ENCODE data around the gene ASB7.

DNA sequence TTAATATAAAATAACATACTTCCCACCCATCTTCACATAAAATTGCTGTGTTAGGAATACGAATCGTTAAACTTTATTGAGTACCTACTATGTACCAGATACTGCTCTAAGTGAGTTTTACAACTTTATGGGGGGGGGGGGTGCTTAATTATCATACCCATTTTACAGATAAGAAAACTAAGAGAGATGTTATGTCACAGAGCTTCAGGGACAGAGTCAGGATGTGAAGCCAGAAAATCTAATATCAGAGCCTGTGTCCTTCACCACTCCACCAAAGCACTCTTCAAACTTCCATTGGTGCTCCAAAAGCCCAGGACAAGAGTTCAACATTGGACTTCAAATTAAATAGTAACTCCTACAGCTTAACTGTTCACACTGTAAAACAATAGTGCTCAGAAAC is 9.0 kb upstream of the ASB7 start:
- TF ChIP-seq EZH2phosphoT487 (IDR thresholded peaks at IDR 0.05; ENCODE audit: unreplicated experiment): no peak
- TF ChIP-seq, protein P1, sequence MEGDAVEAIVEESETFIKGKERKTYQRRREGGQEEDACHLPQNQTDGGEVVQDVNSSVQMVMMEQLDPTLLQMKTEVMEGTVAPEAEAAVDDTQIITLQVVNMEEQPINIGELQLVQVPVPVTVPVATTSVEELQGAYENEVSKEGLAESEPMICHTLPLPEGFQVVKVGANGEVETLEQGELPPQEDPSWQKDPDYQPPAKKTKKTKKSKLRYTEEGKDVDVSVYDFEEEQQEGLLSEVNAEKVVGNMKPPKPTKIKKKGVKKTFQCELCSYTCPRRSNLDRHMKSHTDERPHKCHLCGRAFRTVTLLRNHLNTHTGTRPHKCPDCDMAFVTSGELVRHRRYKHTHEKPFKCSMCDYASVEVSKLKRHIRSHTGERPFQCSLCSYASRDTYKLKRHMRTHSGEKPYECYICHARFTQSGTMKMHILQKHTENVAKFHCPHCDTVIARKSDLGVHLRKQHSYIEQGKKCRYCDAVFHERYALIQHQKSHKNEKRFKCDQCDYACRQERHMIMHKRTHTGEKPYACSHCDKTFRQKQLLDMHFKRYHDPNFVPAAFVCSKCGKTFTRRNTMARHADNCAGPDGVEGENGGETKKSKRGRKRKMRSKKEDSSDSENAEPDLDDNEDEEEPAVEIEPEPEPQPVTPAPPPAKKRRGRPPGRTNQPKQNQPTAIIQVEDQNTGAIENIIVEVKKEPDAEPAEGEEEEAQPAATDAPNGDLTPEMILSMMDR (conservative IDR thresholded peaks at IDR 0.05; ENCODE audit: low read depth in 2 of 2): no peak
- TF ChIP-seq EZH2 (IDR thresholded peaks at IDR 0.05; ENCODE audit: low read depth, unreplicated experiment): no peak
- TF ChIP-seq POLR2AphosphoS5 (IDR thresholded peaks at IDR 0.05; ENCODE audit: low read depth): no peak
- no peak for TF ChIP-seq ZNF114 (CRISPR knock-in tag; IDR thresholded peaks at IDR 0.05)
- TF ChIP-seq CREB1 (CRISPR knock-in tag; IDR thresholded peaks at IDR 0.05; ENCODE audit: low read depth): no peak
- TF ChIP-seq, protein P2, sequence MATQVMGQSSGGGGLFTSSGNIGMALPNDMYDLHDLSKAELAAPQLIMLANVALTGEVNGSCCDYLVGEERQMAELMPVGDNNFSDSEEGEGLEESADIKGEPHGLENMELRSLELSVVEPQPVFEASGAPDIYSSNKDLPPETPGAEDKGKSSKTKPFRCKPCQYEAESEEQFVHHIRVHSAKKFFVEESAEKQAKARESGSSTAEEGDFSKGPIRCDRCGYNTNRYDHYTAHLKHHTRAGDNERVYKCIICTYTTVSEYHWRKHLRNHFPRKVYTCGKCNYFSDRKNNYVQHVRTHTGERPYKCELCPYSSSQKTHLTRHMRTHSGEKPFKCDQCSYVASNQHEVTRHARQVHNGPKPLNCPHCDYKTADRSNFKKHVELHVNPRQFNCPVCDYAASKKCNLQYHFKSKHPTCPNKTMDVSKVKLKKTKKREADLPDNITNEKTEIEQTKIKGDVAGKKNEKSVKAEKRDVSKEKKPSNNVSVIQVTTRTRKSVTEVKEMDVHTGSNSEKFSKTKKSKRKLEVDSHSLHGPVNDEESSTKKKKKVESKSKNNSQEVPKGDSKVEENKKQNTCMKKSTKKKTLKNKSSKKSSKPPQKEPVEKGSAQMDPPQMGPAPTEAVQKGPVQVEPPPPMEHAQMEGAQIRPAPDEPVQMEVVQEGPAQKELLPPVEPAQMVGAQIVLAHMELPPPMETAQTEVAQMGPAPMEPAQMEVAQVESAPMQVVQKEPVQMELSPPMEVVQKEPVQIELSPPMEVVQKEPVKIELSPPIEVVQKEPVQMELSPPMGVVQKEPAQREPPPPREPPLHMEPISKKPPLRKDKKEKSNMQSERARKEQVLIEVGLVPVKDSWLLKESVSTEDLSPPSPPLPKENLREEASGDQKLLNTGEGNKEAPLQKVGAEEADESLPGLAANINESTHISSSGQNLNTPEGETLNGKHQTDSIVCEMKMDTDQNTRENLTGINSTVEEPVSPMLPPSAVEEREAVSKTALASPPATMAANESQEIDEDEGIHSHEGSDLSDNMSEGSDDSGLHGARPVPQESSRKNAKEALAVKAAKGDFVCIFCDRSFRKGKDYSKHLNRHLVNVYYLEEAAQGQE (IDR thresholded peaks at IDR 0.05; ENCODE audit: unreplicated experiment): no peak

All from GM23338 (cell line).